GM18502 (cell line): ENCODE results near the gene SH2D3A.
"Not testable (repeated sequence)": the region's sequence is repeated elsewhere in the genome, so short reads cannot be mapped to it uniquely, and the experiment has no call there.

Experiments used
- ATAC-seq: cut with Tn5 transposase; IDR thresholded peaks from one replicate; pipeline ENCODE4 v1.9.1; 2021; ENCODE audit warnings: mild to moderate bottlenecking; ENCODE audit not compliant: unreplicated experiment, poor library complexity

Gene SH2D3A

GRCh38 chr19:6767357-6768235 lies at the start of gene SH2D3A:
Gene SH2D3A, minus strand, starts transcription at chr19:6767435. Its CDS starts 3,687 bp downstream, at chr19:6763748.
- ATAC-seq, result peak; percentile 69

GRCh38 chr19:6813659-6814058 lies 46.4 kb upstream of the SH2D3A start:
- ATAC-seq, result no peak

GRCh38 chr19:6812612-6813011 lies 45.4 kb upstream of the SH2D3A start:
- ATAC-seq, result no peak

GRCh38 chr19:6811906-6812305 lies 44.7 kb upstream of the SH2D3A start:
- no peak for ATAC-seq

GRCh38 chr19:6811378-6811777 lies 44.1 kb upstream of the SH2D3A start:
- ATAC-seq, result no peak

GRCh38 chr19:6809262-6809661 lies 42.0 kb upstream of the SH2D3A start:
- no peak for ATAC-seq

- no peak for ATAC-seq
These were observed 41.3 kb upstream of the SH2D3A start for GRCh38 chr19:6808494-6808893.

GRCh38 chr19:6807291-6807690 lies 40.1 kb upstream of the SH2D3A start:
- ATAC-seq, result no peak

- ATAC-seq, result no peak
These were observed 39.3 kb upstream of the SH2D3A start for GRCh38 chr19:6806488-6806887.

- ATAC-seq, result no peak
These were observed 35.8 kb upstream of the SH2D3A start for GRCh38 chr19:6803036-6803404.

- peak; percentile 49 for ATAC-seq
These were observed 35.3 kb upstream of the SH2D3A start for GRCh38 chr19:6802336-6803035.

GRCh38 chr19:6801485-6802086 lies 34.4 kb upstream of the SH2D3A start:
- peak; percentile 52 for ATAC-seq

- no peak for ATAC-seq
These were observed 33.8 kb upstream of the SH2D3A start for GRCh38 chr19:6800991-6801484.

GRCh38 chr19:6800160-6800790 lies 33.0 kb upstream of the SH2D3A start:
- not testable (repeated sequence) for ATAC-seq

GRCh38 chr19:6797646-6798045 lies 30.4 kb upstream of the SH2D3A start:
- ATAC-seq, result no peak

GRCh38 chr19:6796278-6796677 lies 29.0 kb upstream of the SH2D3A start:
- ATAC-seq, result no peak

- ATAC-seq, result no peak
These were observed 27.6 kb upstream of the SH2D3A start for GRCh38 chr19:6794686-6795431.

- ATAC-seq, result no peak
These were observed 26.7 kb upstream of the SH2D3A start for GRCh38 chr19:6793973-6794372.

GRCh38 chr19:6793411-6793810 lies 26.2 kb upstream of the SH2D3A start:
- ATAC-seq, result no peak

- ATAC-seq, result no peak
These were observed 24.0 kb upstream of the SH2D3A start for GRCh38 chr19:6791237-6791636.
